Muscle of leg (tissue), 11 donors: ENCODE measurements around the gene LRRC28. TPM values are rescaled to one million over a fixed set of nuclear protein-coding genes. Genes with fewer than 3 reads are reported as not detected.

ENCODE experiments used
- DNase-seq: peaks from one replicate; pipeline ENCODE4 v3.0.0; 2013
- H3K27ac ChIP-seq: one replicate; pipeline ENCODE4 v1.5.1; 2013; ENCODE audit warnings: mild to moderate bottlenecking, low read length, control low read depth
- H3K27me3 ChIP-seq: one replicate; pipeline ENCODE4 v1.6.1; 2013; ENCODE audit warnings: low read length; ENCODE audit not compliant: control insufficient read depth, insufficient read depth
- H3K36me3 ChIP-seq: one replicate; pipeline ENCODE4 v1.6.1; 2013; ENCODE audit warnings: low read length; ENCODE audit not compliant: control insufficient read depth, insufficient read depth
- H3K4me1 ChIP-seq: one replicate; pipeline ENCODE4 v1.6.1; 2013; ENCODE audit warnings: low read length; ENCODE audit not compliant: control insufficient read depth, insufficient read depth
- H3K4me3 ChIP-seq: one replicate; pipeline ENCODE4 v1.5.1; 2013; ENCODE audit warnings: low read length, control low read depth
- H3K9me3 ChIP-seq: replicated peaks from 2 replicates; pipeline ENCODE4 v1.6.1; 2013; ENCODE audit warnings: low read depth, low read length; ENCODE audit not compliant: control insufficient read depth
- WGBS: methylation state at CpG from one replicate; pipeline ENCODE4 v1.1.5; 2013; ENCODE audit warnings: missing lambda C conversion rate; ENCODE audit not compliant: insufficient coverage; 5-methylcytosine and 5-hydroxymethylcytosine counted together
- polyA plus RNA-seq, 8 donors: library from polyadenylated mRNA; unstranded; fragments of 120-200 nt; gene quantifications; one replicate each; pipeline versions ENCODE4 v1.2.1 to v1.2.3, GENCODE V29; 2013; ENCODE audit warnings: inconsistent platforms in 1 of 8, low replicate concordance in 1 of 8; ENCODE audit not compliant: insufficient read length in 8 of 8, insufficient read depth in 1 of 8
- total RNA-seq: library from RNA; stranded (reverse); fragments of 120-200 nt; gene quantifications from one replicate; pipeline ENCODE4 v1.2.4, GENCODE V29; 2013

LRRC28 gene
- total and polyA plus RNA-seq, 9 donors = 12.4 to 19.8 (median 17.6) TPM

GRCh38 chr15:99333981-99334380, 82.7 kb downstream of the LRRC28 start:
- no peak for DNase-seq
- Histone ChIP-seq H3K36me3 (no peaks in the 10 kb centered on the region), H3K4me3 (no peak overlapping the region), H3K4me1 (no peaks in the 10 kb centered on the region), H3K27ac (no peak overlapping the region), H3K27me3 (no peaks in the 10 kb centered on the region), H3K9me3 (no peaks in the 10 kb centered on the region)
- 95% methylated on average over 6 of the region's 8 CpGs for WGBS

GRCh38 chr15:99335508-99335907, 84.2 kb downstream of the LRRC28 start:
- H3K36me3 ChIP-seq = no peaks in the 10 kb centered on the region
- DNase-seq = no peak
- no peak overlapping the region for H3K27ac ChIP-seq
- H3K27me3 ChIP-seq = no peaks in the 10 kb centered on the region
- H3K4me1 ChIP-seq = no peaks in the 10 kb centered on the region
- H3K9me3 ChIP-seq = no peaks in the 10 kb centered on the region
- H3K4me3 ChIP-seq = no peak overlapping the region

DNA sequence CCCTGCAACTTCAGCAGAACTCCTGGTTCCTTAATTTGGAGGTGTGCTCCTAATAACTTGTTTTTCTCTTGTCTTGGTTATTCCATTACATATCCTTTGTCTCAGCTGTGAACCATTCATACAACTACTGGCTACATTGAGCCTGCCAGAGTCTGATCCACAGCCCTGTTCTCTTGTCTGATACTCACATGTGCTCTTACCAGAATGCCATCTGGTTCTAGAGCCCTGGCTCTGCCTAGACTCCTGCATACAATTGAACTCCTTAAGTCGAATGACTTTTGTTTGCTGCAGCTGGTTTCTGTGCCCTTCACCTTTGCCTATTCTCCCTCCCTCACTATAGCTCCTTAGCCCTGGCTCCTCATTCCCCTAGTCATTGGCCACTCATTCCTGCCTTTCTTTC, 85.5 kb downstream of the LRRC28 start:
- Histone ChIP-seq H3K27ac (no peak overlapping the region), H3K36me3 (no peaks in the 10 kb centered on the region), H3K4me1 (no peaks in the 10 kb centered on the region), H3K27me3 (no peaks in the 10 kb centered on the region), H3K4me3 (no peak overlapping the region), H3K9me3 (no peaks in the 10 kb centered on the region)
- WGBS = 88% methylated on average over 1 of the region's 1 CpG
- no peak for DNase-seq

DNA sequence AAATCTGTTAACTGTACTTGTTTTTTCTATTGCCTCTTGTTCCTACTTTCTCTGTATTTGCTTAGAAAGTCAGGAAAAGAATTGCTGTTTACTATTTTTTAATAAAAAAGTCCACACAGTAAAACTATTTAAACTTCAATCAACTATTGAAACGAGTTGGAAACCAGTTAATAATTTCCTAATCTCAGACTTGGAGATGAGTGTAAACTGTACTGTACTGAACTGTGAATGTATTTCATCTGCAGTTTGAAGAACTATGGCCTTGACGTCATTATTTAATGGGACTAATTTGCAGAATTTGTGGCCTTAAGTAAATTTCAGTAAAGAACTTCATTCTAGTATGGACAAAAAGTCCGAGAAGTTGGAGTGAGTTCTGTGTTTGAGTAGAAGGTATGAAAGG, 89.1 kb downstream of the LRRC28 start:
- Histone ChIP-seq H3K4me3 (no peak overlapping the region), H3K27me3 (no peaks in the 10 kb centered on the region), H3K9me3 (no peaks in the 10 kb centered on the region), H3K36me3 (no peaks in the 10 kb centered on the region), H3K4me1 (no peaks in the 10 kb centered on the region), H3K27ac (no peak overlapping the region)
- DNase-seq = no peak
- 78% methylated on average over 2 of the region's 3 CpGs for WGBS

DNA sequence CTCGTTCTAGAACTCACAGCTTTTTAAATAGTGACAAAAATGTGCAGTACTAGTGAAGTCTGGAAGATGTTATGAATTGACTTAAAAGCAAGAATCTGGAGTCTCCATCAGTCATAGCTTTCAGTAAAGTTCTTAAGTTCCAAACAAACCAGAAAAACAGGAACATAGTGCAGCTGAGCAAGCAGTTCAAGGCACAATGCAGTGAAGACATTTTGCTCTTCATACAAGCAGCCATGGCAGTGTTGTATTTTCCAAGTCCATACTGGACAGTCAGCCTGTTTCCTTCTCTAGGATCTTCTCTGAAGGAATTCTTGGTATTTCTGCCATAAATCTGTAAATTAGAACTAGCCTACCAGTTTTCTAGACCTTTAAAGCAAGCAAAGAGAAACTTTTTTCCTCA, 90.5 kb downstream of the LRRC28 start:
- H3K36me3 ChIP-seq = no peaks in the 10 kb centered on the region
- H3K9me3 ChIP-seq = no peaks in the 10 kb centered on the region
- no peak overlapping the region for H3K27ac ChIP-seq
- H3K27me3 ChIP-seq = no peaks in the 10 kb centered on the region
- no peak overlapping the region for H3K4me3 ChIP-seq
- WGBS = 60% methylated on average over 1 of the region's 1 CpG
- no peaks in the 10 kb centered on the region for H3K4me1 ChIP-seq
- DNase-seq = no peak

- Histone ChIP-seq H3K4me3 (no peak overlapping the region), H3K27me3 (no peaks in the 10 kb centered on the region), H3K9me3 (no peaks in the 10 kb centered on the region), H3K4me1 (no peaks in the 10 kb centered on the region), H3K36me3 (no peaks in the 10 kb centered on the region), H3K27ac (no peak overlapping the region)
- DNase-seq = no peak
Measured at GRCh38 chr15:99343208-99343607, 91.9 kb downstream of the LRRC28 start.

DNA sequence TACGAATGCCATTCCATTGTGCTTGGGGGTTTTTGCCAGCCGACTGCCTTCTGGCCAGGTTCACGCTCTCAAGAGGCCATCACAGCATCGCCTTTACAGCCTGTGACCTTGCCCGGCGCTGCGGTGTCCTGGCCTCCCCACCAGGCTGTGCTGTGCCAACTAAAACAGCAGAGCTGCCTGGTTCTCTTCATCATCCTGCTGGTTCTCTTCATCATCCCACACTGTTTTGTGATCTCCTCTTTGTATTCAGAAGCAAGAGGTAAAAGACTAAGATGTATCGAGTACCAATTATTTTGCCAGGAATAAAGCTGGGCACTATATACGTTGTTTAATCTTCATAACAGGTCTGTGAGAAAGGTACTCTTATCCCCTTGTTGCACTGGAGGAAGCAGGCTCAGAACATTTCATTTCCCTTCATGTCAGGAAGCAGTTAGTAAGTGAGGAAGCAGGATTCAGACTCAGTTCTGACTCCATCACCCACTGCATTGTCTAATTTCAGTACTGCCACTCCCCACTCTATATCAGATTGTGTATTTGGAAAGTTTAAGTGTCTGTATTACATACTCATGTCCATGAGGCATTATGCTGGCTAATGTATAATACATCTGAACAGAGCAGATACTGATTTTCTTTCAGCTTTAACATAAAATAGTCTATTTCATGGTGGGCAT, 92.7 kb downstream of the LRRC28 start:
- no peak overlapping the region for H3K4me3 ChIP-seq
- whole genome bisulfite sequencing = 87% methylated on average over 4 of the region's 9 CpGs
- H3K27ac ChIP-seq = no peak overlapping the region

GRCh38 chr15:99344639-99345038, 93.4 kb downstream of the LRRC28 start:
- H3K9me3 ChIP-seq = peaks cover 3% of the 10 kb centered on the region
- H3K36me3 ChIP-seq = no peaks in the 10 kb centered on the region
- H3K4me3 ChIP-seq = no peak overlapping the region
- H3K27ac ChIP-seq = no peak overlapping the region
- no CpG with 5 or more reads among the region's 2 CpGs for WGBS
- DNase-seq = no peak
- H3K4me1 ChIP-seq = no peaks in the 10 kb centered on the region
- H3K27me3 ChIP-seq = no peaks in the 10 kb centered on the region

More for the DNA sequence above, 92.7 kb downstream of the LRRC28 start:
- no peaks in the 10 kb centered on the region for H3K36me3 ChIP-seq
- peak; percentile 13 for DNase-seq
- no peaks in the 10 kb centered on the region for H3K27me3 ChIP-seq
- H3K9me3 ChIP-seq = peaks cover 3% of the 10 kb centered on the region
- no peaks in the 10 kb centered on the region for H3K4me1 ChIP-seq

DNA sequence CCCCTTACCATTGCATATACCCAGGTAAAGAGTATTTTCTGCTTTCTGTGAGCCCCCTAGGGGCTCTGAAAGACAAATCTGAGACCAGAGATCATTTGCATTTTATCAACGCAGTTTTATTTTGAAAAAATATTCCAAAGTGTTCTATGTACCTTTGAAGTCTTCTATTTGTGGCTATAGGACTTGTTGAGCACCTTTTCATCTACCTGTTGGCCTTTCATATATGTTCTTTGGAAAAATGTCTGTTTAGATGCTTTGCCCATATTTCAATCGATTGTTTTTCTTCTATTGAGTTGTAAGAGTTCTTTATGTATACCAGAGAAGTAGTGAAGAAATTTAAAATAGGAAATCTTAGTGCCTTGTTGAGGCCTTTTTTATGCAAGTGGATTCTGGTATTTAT, 94.0 kb downstream of the LRRC28 start:
- H3K4me1 ChIP-seq = no peaks in the 10 kb centered on the region
- DNase-seq = no peak
- peaks cover 3% of the 10 kb centered on the region for H3K9me3 ChIP-seq
- H3K27ac ChIP-seq = no peak overlapping the region
- no peak overlapping the region for H3K4me3 ChIP-seq
- H3K36me3 ChIP-seq = no peaks in the 10 kb centered on the region
- no peaks in the 10 kb centered on the region for H3K27me3 ChIP-seq
- WGBS = no CpG with 5 or more reads among the region's 2 CpGs

- Histone ChIP-seq H3K4me3 (no peak overlapping the region), H3K27ac (no peak overlapping the region), H3K4me1 (no peaks in the 10 kb centered on the region), H3K9me3 (peaks cover 3% of the 10 kb centered on the region), H3K27me3 (no peaks in the 10 kb centered on the region), H3K36me3 (no peaks in the 10 kb centered on the region)
- DNase-seq = no peak
- WGBS = 94% methylated on average over 2 of the region's 3 CpGs
Measured at GRCh38 chr15:99345832-99346462, 94.7 kb downstream of the LRRC28 start.

GRCh38 chr15:99347574-99347973, 96.3 kb downstream of the LRRC28 start:
- Histone ChIP-seq H3K27ac (no peak overlapping the region), H3K4me3 (no peak overlapping the region)
- DNase-seq = no peak

More at GRCh38 chr15:99347574-99347973, 96.3 kb downstream of the LRRC28 start:
- no peaks in the 10 kb centered on the region for H3K36me3 ChIP-seq
- peaks cover 3% of the 10 kb centered on the region for H3K9me3 ChIP-seq
- no peaks in the 10 kb centered on the region for H3K27me3 ChIP-seq
- no peaks in the 10 kb centered on the region for H3K4me1 ChIP-seq
- no CpG with 5 or more reads among the region's 1 CpG for WGBS
